ENCODE results near the gene DDIT4L.

DNA sequence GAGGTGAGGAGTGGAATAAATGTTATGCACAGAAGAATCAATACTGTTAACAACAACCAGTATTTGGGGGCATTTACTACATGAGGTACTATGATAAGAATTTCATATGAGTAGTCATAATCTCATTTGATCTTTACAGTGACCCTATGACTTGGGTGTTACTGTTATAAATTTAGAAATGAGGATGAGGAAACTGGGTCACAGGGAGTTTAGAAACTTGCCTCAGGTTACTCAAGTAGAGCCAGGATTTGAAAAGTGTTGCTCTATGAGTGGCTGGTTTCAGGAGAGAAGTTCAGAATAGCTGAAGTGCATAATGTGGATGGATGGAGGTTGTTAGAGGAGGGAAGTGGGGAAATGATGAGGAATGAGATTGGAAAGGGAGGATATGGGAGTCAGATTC is 16.6 kb upstream of the DDIT4L start:
- TF ChIP-seq EZH2 (IDR thresholded peaks at IDR 0.05; ENCODE audit: borderline replicate concordance, insufficient read depth, low read length, poor library complexity, severe bottlenecking), result no peak
- TF ChIP-seq, protein P1, sequence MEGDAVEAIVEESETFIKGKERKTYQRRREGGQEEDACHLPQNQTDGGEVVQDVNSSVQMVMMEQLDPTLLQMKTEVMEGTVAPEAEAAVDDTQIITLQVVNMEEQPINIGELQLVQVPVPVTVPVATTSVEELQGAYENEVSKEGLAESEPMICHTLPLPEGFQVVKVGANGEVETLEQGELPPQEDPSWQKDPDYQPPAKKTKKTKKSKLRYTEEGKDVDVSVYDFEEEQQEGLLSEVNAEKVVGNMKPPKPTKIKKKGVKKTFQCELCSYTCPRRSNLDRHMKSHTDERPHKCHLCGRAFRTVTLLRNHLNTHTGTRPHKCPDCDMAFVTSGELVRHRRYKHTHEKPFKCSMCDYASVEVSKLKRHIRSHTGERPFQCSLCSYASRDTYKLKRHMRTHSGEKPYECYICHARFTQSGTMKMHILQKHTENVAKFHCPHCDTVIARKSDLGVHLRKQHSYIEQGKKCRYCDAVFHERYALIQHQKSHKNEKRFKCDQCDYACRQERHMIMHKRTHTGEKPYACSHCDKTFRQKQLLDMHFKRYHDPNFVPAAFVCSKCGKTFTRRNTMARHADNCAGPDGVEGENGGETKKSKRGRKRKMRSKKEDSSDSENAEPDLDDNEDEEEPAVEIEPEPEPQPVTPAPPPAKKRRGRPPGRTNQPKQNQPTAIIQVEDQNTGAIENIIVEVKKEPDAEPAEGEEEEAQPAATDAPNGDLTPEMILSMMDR (IDR thresholded peaks at IDR 0.05; ENCODE audit: poor library complexity, severe bottlenecking), result no peak
- TF ChIP-seq RAD21 (conservative IDR thresholded peaks at IDR 0.05), result no peak
- TF ChIP-seq TAF1 (IDR thresholded peaks at IDR 0.05; ENCODE audit: low read depth), result no peak

Data from neural cell (in vitro differentiated cells).